Measurements from ENCODE around the gene AEBP1. TPM values are rescaled to one million over a fixed set of nuclear protein-coding genes. Genes with fewer than 3 reads are reported as not detected.

The AEBP1 gene
- total and polyA plus RNA-seq, 9 of the 15 experiments (the other 6 are each of a cell fraction or from before 2014, with no cell fraction given) = 0.03 to 0.78 (median 0.30) TPM; not detected in 2

- DNase-seq (ENCODE audit: extremely low read depth in 1 of 4, low spot score in 3 of 4) (no peak), FAIRE-seq (no peak), ATAC-seq (peak; percentile 33)
- H3K27ac ChIP-seq (ENCODE audit: extremely low read depth, low read depth, low read length) = no peak overlapping the region
- H3K9me1 ChIP-seq (ENCODE audit: control insufficient read depth, insufficient read depth, low read length) = no peaks in the 10 kb centered on the region
- H3K36me3 ChIP-seq (ENCODE audit: control insufficient read depth, insufficient read depth, low read length) = no peaks in the 10 kb centered on the region
- no peaks in the 10 kb centered on the region for H3K79me2 ChIP-seq (ENCODE audit: control insufficient read depth, insufficient read depth, low read length)
- intact Hi-C loops (cut with micrococcal nuclease) = no loop called here
- no peaks in the 10 kb centered on the region for H3K9me3 ChIP-seq (replicated peaks; ENCODE audit: control insufficient read depth, insufficient read depth, low read depth, low read length)
- no peak overlapping the region for H3K4me2 ChIP-seq (ENCODE audit: insufficient read depth, low read length)
- WGBS (ENCODE audit: insufficient coverage, low coverage, missing lambda C conversion rate) = 28% methylated on average over 10 of the region's 10 CpGs
- BruUV-seq (replicated peaks) = no TSS peak
- H4K20me1 ChIP-seq (replicated peaks; ENCODE audit: control insufficient read depth, insufficient read depth, low read length) = no peaks in the 10 kb centered on the region; the same call in 1 of the 2 replicates
- 0 out of 5 replicates have a peak, but pooled peaks cover 0 to 5% of the 10 kb centered on the region in 2 experiments for H3K27me3 ChIP-seq (ENCODE audit: control insufficient read depth in 2 of 2, insufficient read depth in 2 of 2, low read length in 2 of 2)
- H2AFZ ChIP-seq (ENCODE audit: low read depth, low read length) = no peak overlapping the region
- POLR2A ChIA-PET = interaction anchor here (0.6 to 1.1 kb wide), 2 partner anchors 14 to 101 kb away, joined by 3 read pairs; no protein-coding TSS in a partner anchor
- in situ Hi-C loops (cut with MboI) = no loop called here
- H3K4me3 ChIP-seq = no peak overlapping the region
- H3K4me1 ChIP-seq (replicated peaks in 1 of 2; ENCODE audit: control insufficient read depth in 2 of 2, insufficient read depth in 2 of 2, low read length in 2 of 2) = peaks cover 0 to 19% of the 10 kb centered on the region in 2 experiments; a peak in 3 of 5 replicates
- CTCF ChIA-PET (ENCODE audit: low intra/inter-chr PET ratio) = interaction anchor here (0.6 kb wide), 1 partner anchor 273 kb away, joined by 3 read pairs; no protein-coding TSS in a partner anchor
- TF ChIP-seq NRF1 (conservative IDR thresholded peaks at IDR 0.05 in 1 of 2, IDR thresholded peaks at IDR 0.05 in 1 of 2) (0 out of 4 replicates have a peak, but pooled peaks of 1 of the 2 experiments have one; percentile 6), SMARCA4 (IDR thresholded peaks at IDR 0.05) (no peak), SMAD3 (CRISPR knock-in tag; conservative IDR thresholded peaks at IDR 0.05) (no peak), ZNF511 (CRISPR knock-in tag; IDR thresholded peaks at IDR 0.05) (no peak)
- TF ChIP-seq, protein P1, sequence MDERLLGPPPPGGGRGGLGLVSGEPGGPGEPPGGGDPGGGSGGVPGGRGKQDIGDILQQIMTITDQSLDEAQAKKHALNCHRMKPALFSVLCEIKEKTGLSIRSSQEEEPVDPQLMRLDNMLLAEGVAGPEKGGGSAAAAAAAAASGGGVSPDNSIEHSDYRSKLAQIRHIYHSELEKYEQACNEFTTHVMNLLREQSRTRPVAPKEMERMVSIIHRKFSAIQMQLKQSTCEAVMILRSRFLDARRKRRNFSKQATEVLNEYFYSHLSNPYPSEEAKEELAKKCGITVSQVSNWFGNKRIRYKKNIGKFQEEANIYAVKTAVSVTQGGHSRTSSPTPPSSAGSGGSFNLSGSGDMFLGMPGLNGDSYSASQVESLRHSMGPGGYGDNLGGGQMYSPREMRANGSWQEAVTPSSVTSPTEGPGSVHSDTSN (CRISPR knock-in tag; IDR thresholded peaks at IDR 0.05; ENCODE audit: low read depth) = no peak
- TF ChIP-seq, protein P1 (tag; conservative IDR thresholded peaks at IDR 0.05; ENCODE audit: low read depth) = no peak
- TF ChIP-seq, protein P2, sequence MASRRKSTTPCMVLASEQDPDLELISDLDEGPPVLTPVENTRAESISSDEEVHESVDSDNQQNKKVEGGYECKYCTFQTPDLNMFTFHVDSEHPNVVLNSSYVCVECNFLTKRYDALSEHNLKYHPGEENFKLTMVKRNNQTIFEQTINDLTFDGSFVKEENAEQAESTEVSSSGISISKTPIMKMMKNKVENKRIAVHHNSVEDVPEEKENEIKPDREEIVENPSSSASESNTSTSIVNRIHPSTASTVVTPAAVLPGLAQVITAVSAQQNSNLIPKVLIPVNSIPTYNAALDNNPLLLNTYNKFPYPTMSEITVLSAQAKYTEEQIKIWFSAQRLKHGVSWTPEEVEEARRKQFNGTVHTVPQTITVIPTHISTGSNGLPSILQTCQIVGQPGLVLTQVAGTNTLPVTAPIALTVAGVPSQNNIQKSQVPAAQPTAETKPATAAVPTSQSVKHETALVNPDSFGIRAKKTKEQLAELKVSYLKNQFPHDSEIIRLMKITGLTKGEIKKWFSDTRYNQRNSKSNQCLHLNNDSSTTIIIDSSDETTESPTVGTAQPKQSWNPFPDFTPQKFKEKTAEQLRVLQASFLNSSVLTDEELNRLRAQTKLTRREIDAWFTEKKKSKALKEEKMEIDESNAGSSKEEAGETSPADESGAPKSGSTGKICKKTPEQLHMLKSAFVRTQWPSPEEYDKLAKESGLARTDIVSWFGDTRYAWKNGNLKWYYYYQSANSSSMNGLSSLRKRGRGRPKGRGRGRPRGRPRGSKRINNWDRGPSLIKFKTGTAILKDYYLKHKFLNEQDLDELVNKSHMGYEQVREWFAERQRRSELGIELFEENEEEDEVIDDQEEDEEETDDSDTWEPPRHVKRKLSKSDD (conservative IDR thresholded peaks at IDR 0.05; ENCODE audit: low read length) = no peak
- H3K9ac ChIP-seq (ENCODE audit: insufficient read depth in 1 of 2, low read depth in 2 of 2, low read length in 2 of 2) = no peak overlapping the region
Observed at GRCh38 chr7:44158096-44158872, 54.1 kb downstream of the AEBP1 start.
